Stimulated activated CD8-positive, alpha-beta memory T cell treated with anti-CD3 and anti-CD28 coated beads, Interleukin-7, amount 100 ng/mL, for 24 hours (primary cell): ENCODE measurements around the gene LMCD1.

Experiments
- DNase-seq: peaks from one replicate; pipeline ENCODE4 v3.0.0-alpha.2; 2020; ENCODE audit warnings: low read depth

LMCD1 gene, protein sequence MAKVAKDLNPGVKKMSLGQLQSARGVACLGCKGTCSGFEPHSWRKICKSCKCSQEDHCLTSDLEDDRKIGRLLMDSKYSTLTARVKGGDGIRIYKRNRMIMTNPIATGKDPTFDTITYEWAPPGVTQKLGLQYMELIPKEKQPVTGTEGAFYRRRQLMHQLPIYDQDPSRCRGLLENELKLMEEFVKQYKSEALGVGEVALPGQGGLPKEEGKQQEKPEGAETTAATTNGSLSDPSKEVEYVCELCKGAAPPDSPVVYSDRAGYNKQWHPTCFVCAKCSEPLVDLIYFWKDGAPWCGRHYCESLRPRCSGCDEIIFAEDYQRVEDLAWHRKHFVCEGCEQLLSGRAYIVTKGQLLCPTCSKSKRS

DNA sequence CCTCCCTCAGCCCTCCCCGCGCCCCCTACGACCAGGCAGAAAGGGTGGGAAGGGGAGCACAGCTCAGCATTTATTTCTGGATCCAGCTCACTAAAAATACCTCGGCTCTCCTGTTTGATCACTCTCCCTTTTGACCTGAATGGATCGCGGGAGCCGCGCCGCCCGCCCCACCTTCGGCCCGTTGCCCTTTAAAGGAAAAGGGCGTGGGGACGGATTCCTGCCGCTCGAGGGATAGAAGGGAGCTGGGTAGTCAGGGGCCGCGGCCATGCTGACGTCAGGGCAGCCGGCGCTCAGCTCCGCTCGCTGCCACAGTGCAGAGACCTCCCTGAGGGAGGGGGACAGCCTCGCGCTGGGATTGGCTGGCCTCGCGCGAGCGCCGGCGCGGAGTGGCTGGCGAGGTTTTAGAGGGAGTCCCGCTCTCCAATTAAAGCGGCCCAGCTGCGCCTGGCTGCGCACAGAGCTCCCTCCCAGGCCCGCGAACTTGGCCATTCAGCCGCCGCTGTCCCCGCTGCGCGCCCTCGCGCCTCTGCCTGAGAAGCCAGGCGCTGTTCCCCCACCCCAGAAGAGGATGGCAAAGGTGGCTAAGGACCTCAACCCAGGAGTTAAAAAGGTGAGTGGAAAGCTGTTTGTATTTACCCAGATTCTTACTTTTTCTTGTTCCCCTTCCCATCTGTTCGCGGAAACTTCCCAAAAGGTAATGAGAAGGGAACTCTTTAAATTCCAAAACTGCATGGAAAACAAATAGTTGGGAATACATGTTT lies at the start of gene LMCD1:
TSS of gene LMCD1 (plus strand) at position 453 of the 761 bp plus-strand sequence. CDS start at position 569, 116 bp downstream.
- peak; percentile 58 for DNase-seq

DNA sequence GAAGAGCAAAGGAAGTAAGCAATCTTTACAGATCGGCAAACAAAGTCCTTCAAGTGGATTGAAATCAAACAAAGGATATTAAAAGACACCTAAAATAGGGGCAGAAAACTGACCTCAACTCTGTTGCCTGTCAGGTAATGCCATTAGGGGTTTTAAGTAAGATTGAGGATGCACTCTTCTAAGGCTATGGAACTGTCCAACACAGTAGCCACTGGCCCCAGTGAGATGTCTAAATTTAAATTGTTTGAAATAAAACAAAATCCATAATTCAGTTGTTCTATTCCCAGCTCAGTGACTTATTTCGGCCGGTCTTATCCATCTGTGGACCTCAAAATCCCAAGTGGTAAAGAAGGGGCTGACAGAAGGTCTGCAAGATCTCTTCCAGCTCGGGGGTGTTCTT lies 49.5 kb upstream of the LMCD1 start:
- no peak for DNase-seq

DNA sequence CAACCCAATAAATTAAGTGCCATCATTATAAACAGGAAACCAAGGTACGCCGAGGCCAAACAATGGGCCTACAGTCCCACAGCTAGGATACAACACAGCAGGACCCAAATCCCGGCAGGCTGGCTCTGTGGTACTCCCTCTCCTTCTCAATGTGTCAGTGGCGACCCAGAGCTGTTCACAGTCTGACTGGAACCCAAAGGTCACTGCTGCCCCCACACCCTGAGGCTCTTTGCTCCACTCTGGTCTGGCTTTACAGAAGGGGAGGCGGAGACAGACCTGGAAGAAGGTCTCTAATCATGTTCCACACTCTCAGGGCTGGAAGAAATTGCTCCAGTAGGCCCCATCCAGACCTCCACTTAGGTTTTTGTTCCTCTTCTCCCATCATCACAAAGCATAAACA lies 48.5 kb upstream of the LMCD1 start:
- no peak for DNase-seq

DNA sequence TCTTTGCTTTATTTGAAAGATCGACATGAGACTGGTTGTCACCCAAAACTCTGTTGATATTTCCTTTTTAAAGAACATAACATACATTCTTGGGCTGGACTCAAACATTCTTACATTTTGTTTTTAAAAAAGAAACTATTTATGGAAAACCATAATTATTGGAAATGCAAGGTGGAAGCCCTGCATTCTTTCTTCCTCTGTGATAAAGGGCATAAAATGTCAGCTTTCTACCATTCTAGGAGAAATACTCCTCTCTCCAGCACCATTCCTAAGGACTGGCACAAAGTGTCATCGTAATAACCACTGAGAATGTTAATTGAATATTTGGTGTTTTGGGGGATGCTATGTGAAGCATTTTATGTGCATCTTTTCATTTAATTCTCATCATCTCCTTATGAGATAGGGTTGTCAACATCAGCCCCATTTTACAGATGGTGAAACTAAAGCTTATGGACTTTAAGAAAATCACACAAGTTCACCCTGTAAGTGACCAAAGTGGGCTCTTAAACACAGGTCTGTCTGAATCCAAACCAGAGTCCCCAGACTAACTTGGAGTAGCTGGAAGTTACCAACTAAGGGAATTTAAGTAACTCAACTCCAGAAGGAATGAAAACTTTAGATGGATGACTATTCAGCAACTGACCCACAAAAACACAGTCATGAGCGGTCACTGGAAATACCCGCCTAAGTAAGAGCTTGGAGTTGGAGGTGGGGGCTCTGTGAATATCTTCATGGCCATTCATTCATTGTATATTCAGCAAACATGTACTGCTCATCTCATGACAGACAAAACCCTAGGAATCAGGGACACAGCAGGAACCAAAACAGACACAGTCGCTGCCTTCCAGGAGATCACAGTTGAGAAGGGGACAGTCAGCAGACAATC lies 45.9 kb upstream of the LMCD1 start:
- DNase-seq = no peak

DNA sequence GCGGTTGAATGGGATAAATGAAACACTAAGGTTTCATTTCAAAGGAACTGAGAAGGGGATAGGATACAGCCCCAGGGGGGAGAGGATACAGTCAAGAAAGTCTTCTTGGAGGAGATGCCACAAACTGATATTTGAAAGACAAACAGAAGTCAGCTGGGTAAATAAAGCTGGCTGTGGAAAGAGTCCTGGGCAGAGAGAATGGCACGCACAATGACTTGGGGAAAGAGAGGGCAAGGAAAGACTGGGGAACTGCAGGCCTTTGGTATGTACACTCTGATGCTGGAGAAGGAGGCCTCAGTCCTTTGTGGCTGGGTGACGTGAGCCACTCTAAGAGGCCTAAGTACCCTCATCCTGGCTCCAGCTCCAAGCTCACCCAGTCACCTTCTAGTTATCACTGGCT lies 45.2 kb upstream of the LMCD1 start:
- no peak for DNase-seq

DNA sequence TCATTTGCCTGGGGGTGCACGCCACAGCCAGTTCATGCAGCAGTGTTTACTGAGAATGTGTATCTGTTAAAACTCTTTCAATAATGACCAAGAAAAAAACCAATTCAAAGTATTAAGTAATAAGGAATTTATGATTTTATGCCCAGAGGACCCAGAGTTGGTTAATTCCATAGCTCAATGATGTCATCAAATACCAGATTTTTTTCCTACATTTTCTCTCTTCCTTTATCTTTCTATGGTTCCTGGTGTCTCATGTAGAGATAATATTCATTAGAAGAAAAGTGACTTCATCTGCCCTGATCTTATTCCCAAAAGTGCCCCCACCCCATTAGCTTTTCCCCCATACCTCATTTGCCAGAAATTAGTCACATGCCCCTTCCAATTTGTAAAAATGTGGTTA lies 44.6 kb upstream of the LMCD1 start:
- DNase-seq = no peak

DNA sequence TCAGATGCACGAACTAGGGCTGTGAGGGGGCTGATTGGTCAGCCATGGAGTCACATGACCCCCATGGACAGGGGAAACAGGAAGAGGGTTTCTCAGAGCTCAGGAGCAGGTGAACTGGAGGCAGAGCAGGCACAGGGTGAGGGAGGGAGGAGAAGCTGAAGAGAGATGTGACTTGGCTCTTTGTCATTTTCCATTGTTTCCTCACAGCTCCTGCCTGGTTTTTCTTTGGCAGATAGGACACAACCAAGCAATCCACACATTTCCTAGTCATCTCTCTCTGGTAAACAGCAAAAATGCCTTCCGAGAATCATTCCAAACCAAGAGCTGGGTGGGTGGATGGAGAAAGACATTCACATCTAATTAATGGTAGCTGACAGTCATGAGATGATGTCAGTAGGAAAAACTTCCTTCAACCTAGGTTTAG lies 43.4 kb upstream of the LMCD1 start:
- DNase-seq = no peak

DNA sequence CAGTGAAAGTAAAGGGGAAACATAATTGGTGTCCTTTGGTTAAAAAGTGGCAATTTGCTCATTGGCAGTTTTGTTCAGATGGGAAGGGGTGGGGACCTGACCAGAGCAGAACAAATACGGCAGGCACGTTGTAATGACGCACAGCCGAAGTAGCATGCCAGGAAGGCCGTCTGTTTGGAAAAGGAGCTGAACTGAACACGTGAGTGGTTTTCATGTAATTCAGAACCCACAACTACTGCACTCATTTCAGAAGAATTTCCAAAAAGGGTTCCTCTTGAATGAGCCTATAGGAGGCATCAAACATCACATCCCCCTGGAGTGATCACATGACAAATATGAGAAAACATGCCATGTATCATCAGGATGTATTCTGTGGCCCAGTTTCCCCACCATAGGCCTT lies 42.9 kb upstream of the LMCD1 start:
- DNase-seq = no peak

DNA sequence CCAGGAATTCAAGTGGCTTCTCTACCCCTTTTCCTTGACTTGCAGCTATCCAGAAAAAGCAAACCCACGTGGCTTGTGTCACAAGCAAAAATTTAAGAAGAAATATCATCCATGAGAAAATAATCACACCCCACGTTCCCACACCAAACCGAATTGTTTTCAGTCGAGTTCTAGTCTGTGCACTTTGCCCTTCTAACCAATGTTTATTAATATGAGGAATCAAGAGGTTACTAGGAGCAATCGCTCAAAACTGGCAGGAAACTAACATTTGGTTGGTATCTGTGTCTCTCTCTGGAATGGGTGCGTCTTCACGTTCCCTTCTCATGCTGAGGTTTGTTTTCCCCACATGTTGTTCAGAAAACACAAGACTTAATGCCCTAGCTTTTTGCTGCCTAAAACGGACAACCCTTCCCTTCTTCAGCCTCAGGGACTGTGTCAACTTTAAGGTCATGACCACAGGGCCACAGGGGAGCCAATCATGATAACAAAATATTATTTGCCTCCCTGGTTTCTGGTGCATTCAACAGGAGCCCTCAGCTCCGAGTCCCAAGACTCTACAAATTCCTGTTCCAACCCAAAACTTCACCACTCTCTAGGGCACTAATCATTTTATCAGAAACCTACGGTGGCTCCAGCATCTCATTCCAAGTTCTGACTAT lies 41.4 kb upstream of the LMCD1 start:
- DNase-seq = no peak

DNA sequence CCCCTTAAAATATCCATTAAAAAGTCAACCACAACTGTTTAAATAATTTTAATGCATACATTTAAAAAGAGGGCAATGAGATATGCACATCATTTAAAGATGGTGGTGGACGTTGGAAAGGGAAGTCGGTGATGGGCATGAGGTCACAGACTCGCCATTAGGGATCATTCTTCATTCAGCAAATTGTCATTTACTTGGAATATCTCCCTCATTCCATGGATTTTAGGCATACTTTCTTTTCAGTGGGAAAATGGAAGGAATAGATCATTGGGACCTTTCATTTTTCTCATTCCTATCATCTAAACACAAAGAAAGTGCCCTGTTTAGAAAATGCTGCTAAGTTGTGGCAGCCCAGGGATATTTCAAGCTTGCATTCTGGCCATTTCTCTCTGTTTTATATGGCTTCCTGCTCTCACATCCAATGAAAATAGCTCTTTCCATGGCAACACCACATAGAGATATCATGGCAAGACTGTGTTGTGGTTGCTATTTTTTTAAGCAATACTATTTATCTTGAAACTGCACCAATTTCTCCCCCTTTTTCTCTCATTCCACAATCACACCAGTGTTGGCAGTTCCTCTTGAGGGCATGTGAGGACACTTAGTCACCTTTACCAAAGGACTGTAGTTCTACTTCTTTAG lies 40.7 kb upstream of the LMCD1 start:
- DNase-seq = no peak

DNA sequence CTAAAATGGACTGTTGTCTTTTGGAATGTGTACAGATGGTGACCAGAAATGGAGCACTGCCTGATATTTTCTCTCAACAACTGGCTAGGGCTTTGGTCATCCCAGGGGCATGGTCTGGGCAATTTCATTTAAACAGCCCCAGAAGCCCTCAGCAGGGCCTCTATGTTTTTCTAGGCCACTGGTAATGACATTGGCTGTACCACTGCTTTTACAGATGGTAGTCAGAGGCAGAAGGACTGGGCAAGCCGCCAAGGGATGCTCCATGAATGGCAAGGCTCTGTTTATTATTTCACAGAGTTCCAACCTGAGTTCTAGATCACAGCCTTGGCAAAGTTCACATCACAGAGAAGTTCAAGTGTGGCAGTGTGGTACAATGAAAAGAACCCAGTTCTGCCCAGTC lies 37.0 kb upstream of the LMCD1 start:
- DNase-seq = no peak

DNA sequence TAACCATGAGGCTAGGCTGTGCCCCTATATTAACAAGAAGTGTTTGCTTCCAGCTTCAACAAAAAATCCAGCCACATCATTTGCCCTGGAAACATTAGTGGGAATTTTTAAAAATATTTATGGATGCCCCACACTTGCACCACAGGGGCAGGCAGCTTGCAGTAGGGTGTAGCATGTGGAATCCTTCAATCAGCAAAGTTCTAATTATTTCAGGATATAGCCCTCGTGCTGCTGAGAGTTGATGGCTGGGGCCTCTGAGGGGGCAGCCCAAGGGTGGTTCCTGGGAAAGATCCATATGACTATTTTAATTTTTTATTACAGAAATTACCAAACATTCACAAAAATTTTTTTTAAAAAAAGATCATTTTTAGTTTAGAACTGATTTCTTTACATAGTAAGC lies 35.1 kb upstream of the LMCD1 start:
- DNase-seq = no peak

DNA sequence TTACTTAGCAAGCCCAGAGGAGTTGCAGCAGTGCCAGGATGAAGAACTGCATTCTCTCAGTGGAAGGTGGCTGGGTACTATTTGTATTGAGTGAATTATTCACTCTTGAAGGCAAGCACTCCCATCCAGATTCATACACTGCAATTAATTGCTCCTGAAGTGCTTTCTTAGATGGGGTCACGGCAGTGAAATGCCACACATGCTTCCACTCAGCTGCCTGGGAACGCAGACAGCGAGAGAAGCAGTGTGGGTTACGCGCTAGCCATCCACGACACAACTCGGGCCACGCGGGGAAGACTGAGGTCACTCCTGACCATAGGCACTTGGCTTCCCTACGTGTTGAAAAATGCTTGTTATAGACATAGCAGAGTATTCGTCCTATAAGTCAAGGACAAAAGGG lies 30.8 kb upstream of the LMCD1 start:
- no peak for DNase-seq

DNA sequence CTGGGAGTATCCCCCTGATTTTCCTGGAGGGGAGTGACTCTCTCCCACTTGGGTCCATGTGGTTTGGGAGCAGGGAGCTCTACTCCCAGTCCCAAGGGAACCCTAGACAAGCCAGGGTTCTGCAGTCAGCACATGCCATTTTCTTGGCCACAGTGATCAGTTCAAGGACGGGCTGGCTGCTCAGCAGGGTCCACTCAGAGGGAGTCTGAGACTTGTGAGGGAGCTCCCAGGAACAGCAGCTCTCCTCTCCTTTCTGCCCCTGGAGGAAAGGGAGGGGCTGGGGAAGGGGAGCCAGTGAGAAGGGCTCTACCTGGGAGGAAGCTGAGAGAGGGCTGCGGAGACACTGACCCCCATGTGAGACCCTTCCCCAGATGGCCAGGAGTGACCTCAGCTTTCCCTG lies 29.1 kb upstream of the LMCD1 start:
- no peak for DNase-seq

DNA sequence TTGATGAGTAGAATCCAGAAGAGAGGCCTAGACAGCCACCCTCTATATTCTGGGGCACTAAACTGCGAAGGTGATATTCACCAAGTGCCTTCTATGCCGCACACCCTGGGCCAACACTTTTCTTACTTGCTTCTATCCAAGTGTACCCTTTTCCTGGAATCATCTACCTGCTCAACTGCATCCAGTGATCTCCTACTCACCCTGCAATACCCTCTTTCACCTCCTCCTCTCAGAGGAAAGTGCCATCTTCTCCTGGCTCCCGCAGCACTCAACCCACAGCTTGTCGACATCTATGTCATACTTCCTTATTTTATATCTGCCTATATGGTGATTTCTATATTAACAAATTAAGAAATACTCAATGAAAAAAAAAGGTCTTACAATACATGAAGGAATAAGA lies 28.6 kb upstream of the LMCD1 start:
- no peak for DNase-seq

DNA sequence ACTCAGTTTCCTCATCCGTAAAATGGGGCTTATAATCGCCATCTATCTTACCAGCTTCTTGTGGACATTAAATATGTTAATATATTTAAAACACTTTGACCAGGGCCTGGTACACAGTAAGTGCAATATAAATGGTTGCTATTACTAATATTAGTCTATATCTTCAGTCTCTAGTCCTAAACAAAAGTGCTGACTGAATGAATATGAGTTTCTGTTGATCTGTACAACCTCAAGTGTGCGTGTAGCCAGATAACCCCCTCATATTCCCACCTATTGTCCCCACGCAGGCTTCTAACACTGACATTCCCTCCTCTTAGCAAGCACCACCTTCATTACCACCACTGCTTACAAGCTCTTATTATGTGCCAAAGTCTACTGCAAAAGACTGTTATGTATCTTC lies 27.6 kb upstream of the LMCD1 start:
- no peak for DNase-seq

DNA sequence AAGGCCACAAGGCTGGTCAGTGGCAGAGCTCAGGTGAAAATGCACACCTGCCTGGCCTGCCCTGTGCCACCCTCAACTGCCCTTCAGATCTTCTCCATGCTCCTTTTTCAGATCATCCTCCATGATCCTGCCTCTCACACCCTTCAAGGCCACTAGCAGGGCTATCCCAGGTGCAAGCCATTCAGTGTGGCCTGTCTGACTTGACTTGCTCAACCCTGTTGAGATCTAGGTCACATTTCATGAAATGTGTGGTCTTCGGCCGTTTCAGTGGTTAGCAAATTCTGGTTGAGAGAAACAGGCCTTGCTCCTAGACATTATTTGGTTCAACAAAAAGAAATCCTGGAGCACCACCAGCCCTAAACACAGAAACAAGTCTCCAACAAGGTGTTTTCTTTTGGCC lies 26.6 kb upstream of the LMCD1 start:
- no peak for DNase-seq

DNA sequence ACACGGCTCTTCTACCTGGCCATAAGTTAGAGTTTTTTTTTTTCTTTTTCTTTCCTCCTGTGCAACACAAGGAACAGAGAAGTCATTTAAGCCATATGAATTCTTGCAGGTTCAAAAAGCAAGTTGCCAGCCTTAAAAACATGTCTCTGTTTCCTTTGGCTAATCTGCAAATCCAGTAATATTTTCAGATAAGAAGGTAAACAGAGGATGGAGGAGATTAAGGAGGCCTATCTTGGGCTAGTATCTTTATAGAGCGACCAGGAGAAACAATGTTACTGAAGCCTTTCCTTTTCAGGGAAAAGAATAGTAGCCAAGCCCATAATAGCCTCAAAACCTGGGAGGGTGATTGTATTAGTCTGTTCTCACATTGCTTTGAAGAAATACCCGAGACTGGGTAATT lies 20.9 kb upstream of the LMCD1 start:
- DNase-seq = no peak

DNA sequence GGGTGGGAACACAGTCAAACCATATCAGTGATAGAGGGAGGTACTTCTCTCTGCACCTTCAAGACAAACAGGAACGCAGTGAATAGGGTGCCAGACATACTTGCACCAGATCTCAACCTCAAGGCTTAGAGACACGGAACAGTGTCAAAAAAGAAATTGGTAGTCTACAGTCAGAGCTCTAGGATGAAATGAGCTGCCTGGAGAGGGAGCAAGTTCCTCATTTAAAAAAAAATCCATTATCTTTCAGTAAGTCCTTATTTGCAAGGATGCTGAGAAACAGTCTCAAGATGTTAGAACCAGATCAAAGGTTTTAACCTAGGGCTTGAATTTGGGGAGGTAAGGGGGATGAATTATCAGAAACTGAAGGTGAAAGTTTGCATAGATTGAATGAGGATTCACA lies 20.2 kb upstream of the LMCD1 start:
- DNase-seq = no peak

DNA sequence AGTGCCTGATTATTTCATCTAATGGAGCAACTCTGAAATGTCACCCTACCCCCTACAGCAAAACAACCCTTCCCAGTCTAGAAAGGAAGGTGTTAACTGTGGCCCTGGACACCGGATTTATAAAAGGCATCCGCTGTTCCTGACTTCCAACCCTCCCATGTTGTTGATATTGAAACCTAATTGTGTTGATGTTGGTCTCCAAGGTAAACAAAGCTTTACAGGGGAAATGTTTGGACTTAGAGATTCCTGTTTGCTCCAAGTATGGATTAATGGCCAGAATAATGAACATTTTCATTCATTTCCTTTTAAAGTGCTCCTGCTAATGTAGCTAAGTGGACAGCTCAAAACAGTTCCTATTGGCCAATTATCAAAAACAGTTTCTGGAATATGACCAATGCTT lies 19.4 kb upstream of the LMCD1 start:
- DNase-seq = no peak

DNA sequence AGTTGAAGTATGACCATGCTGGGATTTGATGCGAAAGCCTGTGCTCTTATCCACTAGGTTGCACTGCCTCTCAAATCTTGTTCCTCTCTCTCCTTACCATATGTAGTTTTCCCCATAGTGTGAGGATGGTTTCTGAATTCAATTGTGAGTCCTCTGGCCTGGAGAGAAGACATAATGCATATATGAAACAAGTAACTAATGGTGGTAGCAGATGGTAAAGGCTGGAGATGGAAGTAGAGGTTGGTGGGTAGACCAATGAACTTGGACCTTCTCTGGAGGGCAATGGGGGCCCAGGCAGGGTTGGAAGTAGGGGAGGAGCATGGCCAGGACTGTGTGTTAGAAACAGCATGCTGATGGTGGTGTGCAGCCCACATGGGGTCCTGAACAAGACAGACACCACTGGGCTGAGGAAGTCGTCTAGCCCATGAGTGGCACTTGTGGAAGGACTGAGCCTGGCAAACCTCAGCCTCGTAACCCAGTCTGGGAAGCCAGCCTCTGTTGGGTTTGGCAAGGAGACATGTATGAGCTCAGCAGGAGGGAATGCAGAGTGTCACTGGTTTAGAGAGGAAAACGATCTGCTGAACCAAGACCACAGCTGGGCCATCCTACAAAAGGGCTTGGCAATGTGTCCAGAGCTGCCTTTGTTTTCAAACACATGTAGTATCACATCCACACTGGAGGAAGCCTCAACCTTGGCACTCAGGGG lies 18.5 kb upstream of the LMCD1 start:
- DNase-seq = no peak
